Lung (tissue), 12 donors: ENCODE data around the gene POLDIP2. TPM values are rescaled to one million over a fixed set of nuclear protein-coding genes. Genes with fewer than 3 reads are reported as not detected.

Experiments
- ATAC-seq: fragments of 200-7000 bp; cut with Tn5 transposase; one replicate; pipeline ENCODE4 v1.9.1; 2020; ENCODE audit warnings: moderate number of reproducible peaks; ENCODE audit not compliant: insufficient read depth, low FRiP score
- DNase-seq, 3 donors: peaks; one replicate each; pipeline ENCODE4 v3.0.0-alpha.2; 2013 to 2017
- H3K27ac ChIP-seq, 2 donors: one replicate each; pipeline ENCODE4 v1.5.1; 2013; ENCODE audit warnings: mild to moderate bottlenecking in 2 of 2, moderate library complexity in 2 of 2, control low read depth in 1 of 2, inconsistent platforms in 1 of 2, low read depth in 1 of 2, low read length in 1 of 2
- H3K27me3 ChIP-seq, 3 donors: one replicate each; pipeline ENCODE4 v1.5.1; 2013; ENCODE audit warnings: low read length in 2 of 3; ENCODE audit not compliant: control insufficient read depth in 3 of 3, insufficient read depth in 3 of 3
- H3K36me3 ChIP-seq, 4 donors: one replicate each; pipeline ENCODE4 v1.5.1; 2013; ENCODE audit warnings: low read length in 4 of 4, mild to moderate bottlenecking in 1 of 4, moderate library complexity in 1 of 4; ENCODE audit not compliant: control insufficient read depth in 4 of 4, insufficient read depth in 4 of 4
- H3K4me1 ChIP-seq, 5 donors: one replicate each; pipeline ENCODE4 v1.5.1; 2013; ENCODE audit warnings: low read length in 5 of 5, mild to moderate bottlenecking in 2 of 5, moderate library complexity in 1 of 5; ENCODE audit not compliant: control insufficient read depth in 5 of 5, insufficient read depth in 5 of 5
- H3K4me3 ChIP-seq: one replicate; pipeline ENCODE4 v1.5.1; 2013; ENCODE audit warnings: mild to moderate bottlenecking, control low read depth, moderate library complexity
- H3K9ac ChIP-seq, 2 donors: one replicate each; pipeline ENCODE4 v1.5.1; 2013; ENCODE audit warnings: low read length in 2 of 2, control low read depth in 1 of 2; ENCODE audit not compliant: insufficient read depth in 1 of 2
- H3K9me3 ChIP-seq, 4 donors: one replicate each; pipeline ENCODE4 v1.5.1; 2013; ENCODE audit warnings: low read length in 3 of 4, mild to moderate bottlenecking in 1 of 4, moderate library complexity in 1 of 4; ENCODE audit not compliant: control insufficient read depth in 4 of 4, insufficient read depth in 3 of 4
- CTCF ChIP-seq: IDR thresholded peaks from 2 replicates; pipeline ENCODE4 v1.5.1; 2012; ENCODE audit warnings: mild to moderate bottlenecking; ENCODE audit errors: control extremely low read depth, extremely low read depth
- WGBS, 2 donors: extraction: QIAGEN DNeasy Blood & Tissue Kit; methylation state at CpG; one replicate each; pipeline ENCODE4 v1.1.7; 2013; 5-methylcytosine and 5-hydroxymethylcytosine counted together
- polyA plus RNA-seq, 2 donors: library from polyadenylated mRNA; stranded (reverse); fragments of 200-250 nt; gene quantifications; one replicate each; pipeline ENCODE4 v1.2.1, GENCODE V29; 2013
- total RNA-seq, 2 donors: library from RNA; depleted of rRNA in 1 of 2; stranded (reverse); fragments of >200 nt in 1 of 2; gene quantifications; one replicate each; pipeline ENCODE4 v1.2.1, GENCODE V29; 2014 to 2021
- donor health status: control.
- donor health status: control.
- donor health status: Bipolar disorder and iron deficiency.
- donor health status: healthy.
- donor health status: DM: yes; HTN: yes; CAD: no.

POLDIP2 gene
- total and polyA plus RNA-seq, 4 donors, result 38.7 to 82.6 (median 62.3) TPM

- H3K27ac ChIP-seq, result no peak overlapping the region
- WGBS, 2 donors, result 70 to 77% methylated on average over 1 of the region's 1 CpG
- no peak overlapping the region for H3K4me3 ChIP-seq
- H3K36me3 ChIP-seq, result peaks cover 7 to 24% (median 12%) of the 10 kb centered on the region in 4 donors
- H3K9ac ChIP-seq, result no peak overlapping the region
- TF ChIP-seq CTCF, result no peak
- ATAC-seq (no peak), DNase-seq (no peak)
- H3K27me3 ChIP-seq, result no peaks in the 10 kb centered on the region
- peaks cover 0 to 9% (median 0%) of the 10 kb centered on the region in 5 donors for H3K4me1 ChIP-seq
- no peaks in the 10 kb centered on the region for H3K9me3 ChIP-seq
Observed at GRCh38 chr17:28366605-28367004, 9.3 kb upstream of the POLDIP2 start.

DNA sequence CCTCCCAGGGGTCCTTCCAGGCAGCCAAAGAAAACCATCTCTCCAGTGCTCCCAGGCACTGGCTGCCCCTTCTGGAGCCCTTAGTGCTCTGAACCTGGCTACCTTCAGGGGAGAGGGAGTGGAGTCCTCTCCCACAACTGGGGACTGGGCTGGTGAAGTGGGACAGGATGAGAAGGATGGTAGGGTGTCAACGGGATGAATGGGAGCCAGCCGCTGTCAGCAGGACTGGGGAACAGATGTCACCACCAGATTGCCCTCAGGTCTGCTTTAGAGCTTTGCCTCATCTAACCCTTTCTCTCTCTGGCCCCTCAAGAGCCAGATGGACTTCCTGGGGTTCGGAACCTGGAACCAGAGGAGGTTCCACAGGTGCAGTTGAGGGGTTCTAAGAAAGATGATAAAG, 8.2 kb upstream of the POLDIP2 start:
- Histone ChIP-seq H3K36me3 (peaks cover 10 to 33% (median 19%) of the 10 kb centered on the region in 4 donors), H3K4me3 (no peak overlapping the region), H3K27me3 (no peaks in the 10 kb centered on the region), H3K27ac (no peak overlapping the region), H3K9me3 (no peaks in the 10 kb centered on the region), H3K4me1 (peaks cover 0 to 3% (median 0%) of the 10 kb centered on the region in 5 donors), H3K9ac (no peak overlapping the region)
- WGBS, 2 donors, result 88% methylated on average over 3 of the region's 3 CpGs
- ATAC-seq (no peak), DNase-seq (no peak)
- no peak for TF ChIP-seq CTCF

DNA sequence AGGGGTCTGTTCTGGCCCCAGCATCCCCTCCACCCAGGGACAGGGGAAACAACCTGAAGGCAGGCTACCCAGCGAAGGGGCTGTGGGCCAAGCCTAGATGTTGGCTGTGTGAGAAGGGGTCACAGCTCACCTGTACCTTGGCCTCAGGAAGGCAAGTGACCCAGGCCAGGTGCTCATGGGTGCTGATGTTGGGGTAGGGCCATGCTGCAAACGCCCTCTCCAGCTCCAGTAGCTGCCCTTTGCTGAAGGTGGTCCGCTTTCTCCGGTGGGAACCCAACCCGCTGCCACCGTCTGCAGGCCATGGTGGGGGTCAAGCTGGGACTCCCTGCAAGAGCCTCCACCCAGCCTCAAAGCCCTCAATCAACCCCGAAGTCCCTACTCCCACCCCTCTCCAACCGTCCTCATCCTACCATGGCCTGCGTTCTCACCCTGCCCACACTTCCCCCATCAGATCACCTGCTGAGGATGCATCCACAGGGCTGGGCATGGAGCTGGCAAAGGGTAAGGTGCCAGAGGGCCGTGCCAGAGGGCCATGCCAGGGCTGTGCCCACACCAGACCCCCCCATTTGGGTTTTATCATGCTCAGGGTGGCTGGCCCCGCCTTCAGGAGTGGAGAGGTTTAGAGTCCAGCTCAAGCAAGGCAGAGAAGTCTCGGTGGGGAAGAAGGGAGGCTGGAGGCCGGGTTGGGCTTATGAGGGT, 7.5 kb upstream of the POLDIP2 start, which contains the start of gene SEBOX:
Gene SEBOX (minus strand): TSS at position 535 of the 699 bp plus-strand sequence. CDS start 48 bp downstream, at position 487.
- Histone ChIP-seq H3K27me3 (no peaks in the 10 kb centered on the region), H3K9ac (no peak within 1 kb of the TSS), H3K4me3 (no peak within 1 kb of the TSS), H3K4me1 (no peaks in the 10 kb centered on the region), H3K9me3 (no peaks in the 10 kb centered on the region), H3K27ac (no peak within 1 kb of the TSS), H3K36me3 (peaks cover 16 to 40% (median 19%) of the 10 kb centered on the region in 4 donors)
- 94 to 96% methylated on average over 13 of the region's 13 CpGs for WGBS, 2 donors
- DNase-seq (no peak), ATAC-seq (no peak)
- TF ChIP-seq CTCF, result no peak
